Mesenchymal stem cell (in vitro differentiated cells and primary cell): ENCODE measurements around the gene P3H3.

ENCODE experiments used
- DNase-seq: peaks from one replicate; pipeline ENCODE4 v3.0.0-alpha.2; 2013
- H2AFZ ChIP-seq: one replicate; pipeline ENCODE4 v1.6.1; 2013; ENCODE audit warnings: low read depth, mild to moderate bottlenecking, control low read depth, inconsistent platforms, low read length, moderate library complexity
- H2AK5ac ChIP-seq: 2 replicates; pipeline ENCODE4 v1.6.1; 2013; ENCODE audit warnings: low read length, moderate library complexity, mild to moderate bottlenecking, inconsistent platforms; ENCODE audit not compliant: severe bottlenecking
- H2BK120ac ChIP-seq: one replicate; pipeline ENCODE4 v1.6.1; 2013; ENCODE audit warnings: low read depth, mild to moderate bottlenecking, inconsistent platforms, low read length, moderate library complexity
- H2BK12ac ChIP-seq, 2 experiments: one replicate each; pipeline ENCODE4 v1.6.1; 2013; ENCODE audit warnings: inconsistent platforms in 2 of 2, low read length in 2 of 2, mild to moderate bottlenecking in 2 of 2, moderate library complexity in 2 of 2, control low read depth in 1 of 2
- H2BK15ac ChIP-seq: one replicate; pipeline ENCODE4 v1.6.1; 2013; ENCODE audit warnings: mild to moderate bottlenecking, low read depth, inconsistent platforms; ENCODE audit not compliant: poor library complexity, severe bottlenecking
- H2BK5ac ChIP-seq: 2 replicates; pipeline ENCODE4 v1.6.1; 2013; ENCODE audit warnings: low read depth, mild to moderate bottlenecking, low read length, control low read depth, inconsistent platforms; ENCODE audit not compliant: poor library complexity, severe bottlenecking
- H3K14ac ChIP-seq, 2 experiments: one replicate each; pipeline ENCODE4 v1.6.1; 2013; ENCODE audit warnings: inconsistent platforms in 2 of 2, low read length in 2 of 2, control low read depth in 1 of 2, mild to moderate bottlenecking in 1 of 2, moderate library complexity in 1 of 2
- H3K18ac ChIP-seq, 2 experiments: one replicate each; pipeline ENCODE4 v1.6.1; 2013; ENCODE audit warnings: inconsistent platforms in 2 of 2, low read length in 2 of 2, control low read depth in 1 of 2, low read depth in 1 of 2, mild to moderate bottlenecking in 1 of 2
- H3K23ac ChIP-seq, 2 experiments: one replicate each; pipeline ENCODE4 v1.6.1; 2013; ENCODE audit warnings: inconsistent platforms in 2 of 2, low read length in 2 of 2, mild to moderate bottlenecking in 2 of 2, moderate library complexity in 2 of 2, control low read depth in 1 of 2
- H3K27ac ChIP-seq: 2 replicates; pipeline ENCODE4 v1.5.1; 2013; ENCODE audit warnings: mild to moderate bottlenecking, moderate library complexity, low read length, control low read depth, inconsistent platforms; ENCODE audit not compliant: poor library complexity, severe bottlenecking
- H3K27me3 ChIP-seq, 2 experiments: 2 replicates each; pipeline versions ENCODE4 v1.6.1 to v1.7.0; 2013; ENCODE audit warnings: low read length in 2 of 2, mild to moderate bottlenecking in 2 of 2, moderate library complexity in 2 of 2, control low read depth in 1 of 2, inconsistent platforms in 1 of 2; ENCODE audit not compliant: control insufficient read depth in 1 of 2, insufficient read depth in 1 of 2
- H3K36me3 ChIP-seq, 2 experiments: 2 replicates each; pipeline versions ENCODE4 v1.6.1 to v1.7.0; 2013; ENCODE audit warnings: low read length in 2 of 2, control low read depth in 1 of 2, inconsistent platforms in 1 of 2, low read depth in 1 of 2, mild to moderate bottlenecking in 1 of 2; ENCODE audit not compliant: insufficient read depth in 2 of 2, control insufficient read depth in 1 of 2
- H3K4ac ChIP-seq, 2 experiments: one replicate each; pipeline ENCODE4 v1.6.1; 2013; ENCODE audit warnings: inconsistent platforms in 2 of 2, low read length in 2 of 2, mild to moderate bottlenecking in 2 of 2, moderate library complexity in 2 of 2, control low read depth in 1 of 2, low read depth in 1 of 2
- H3K4me1 ChIP-seq: 2 replicates; pipeline ENCODE4 v1.6.1; 2013; ENCODE audit warnings: low read depth, low read length, control low read depth; ENCODE audit not compliant: control insufficient read depth, insufficient read depth
- H3K4me2 ChIP-seq: 2 replicates; pipeline ENCODE4 v1.6.1; 2013; ENCODE audit warnings: low read length, mild to moderate bottlenecking, inconsistent platforms; ENCODE audit not compliant: poor library complexity, severe bottlenecking
- H3K4me3 ChIP-seq, 2 experiments: 2 replicates each; pipeline versions ENCODE4 v1.5.1 to v1.7.0; 2013; ENCODE audit warnings: low read length in 2 of 2, mild to moderate bottlenecking in 2 of 2, control low read depth in 1 of 2, low read depth in 1 of 2; ENCODE audit not compliant: insufficient read depth in 1 of 2
- H3K79me1 ChIP-seq: replicated peaks from 2 replicates; pipeline ENCODE4 v1.6.1; 2013; ENCODE audit warnings: mild to moderate bottlenecking, control low read depth, low read length, inconsistent platforms; ENCODE audit not compliant: poor library complexity, severe bottlenecking
- H3K9ac ChIP-seq: 2 replicates; pipeline ENCODE4 v1.7.0; 2013; ENCODE audit warnings: mild to moderate bottlenecking, low read length, moderate library complexity
- H3K9me3 ChIP-seq: 2 replicates; pipeline ENCODE4 v1.7.0; 2013; ENCODE audit warnings: mild to moderate bottlenecking, low read length; ENCODE audit not compliant: control insufficient read depth
- H4K8ac ChIP-seq: one replicate; pipeline ENCODE4 v1.6.1; 2013; ENCODE audit warnings: inconsistent platforms, mild to moderate bottlenecking, low read length, moderate library complexity
- H4K91ac ChIP-seq: one replicate; pipeline ENCODE4 v1.6.1; 2013; ENCODE audit warnings: mild to moderate bottlenecking, low read length, inconsistent platforms
- WGBS: methylation state at CpG from one replicate; pipeline ENCODE4 v1.1.7; 2013; ENCODE audit warnings: mixed read lengths; 5-methylcytosine and 5-hydroxymethylcytosine counted together

P3H3 gene

DNA sequence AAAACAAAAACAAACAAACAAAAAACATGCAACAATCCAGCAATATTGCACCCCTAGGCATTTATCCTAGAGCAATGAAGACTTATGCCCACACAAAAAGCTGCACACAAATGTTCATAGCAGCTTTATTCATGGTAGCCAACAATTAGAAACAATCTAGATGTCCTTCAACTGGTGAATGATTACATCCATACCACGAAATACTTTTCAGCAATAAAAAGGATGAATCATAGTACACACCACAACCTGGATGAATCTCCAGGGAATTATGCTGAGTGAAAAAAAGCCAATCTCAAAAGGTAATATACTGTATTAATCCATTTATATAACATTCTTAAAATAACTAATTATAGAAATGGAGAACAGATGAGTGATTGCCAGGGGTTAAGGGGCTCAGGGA is 21.0 kb upstream of the P3H3 start:
- no peaks in the 10 kb centered on the region for H3K4me1 ChIP-seq
- DNase-seq: no peak
- 20% methylated on average over 1 of the region's 1 CpG for WGBS

DNA sequence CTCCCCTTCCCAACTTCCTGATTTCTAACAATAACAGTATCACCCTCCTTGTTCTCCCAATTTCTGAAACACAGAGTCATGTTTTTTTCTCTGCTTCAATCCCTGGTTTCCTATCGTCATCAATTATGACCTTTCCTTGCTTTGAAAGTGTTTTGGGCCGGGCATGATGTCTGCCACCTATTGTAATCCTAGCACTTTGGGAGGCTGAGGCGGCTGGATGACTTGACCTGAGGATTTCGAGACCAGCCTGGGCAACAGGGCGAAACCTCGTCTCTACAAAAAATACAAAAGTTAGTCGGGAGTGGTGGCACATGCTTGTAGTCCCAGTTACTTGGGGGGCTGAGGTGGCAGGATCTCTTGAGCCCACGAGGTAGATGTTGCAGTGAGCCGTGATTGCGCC is 19.2 kb upstream of the P3H3 start:
- no peak overlapping the region for H2BK12ac ChIP-seq
- no peak overlapping the region for H3K4me2 ChIP-seq
- H3K27me3 ChIP-seq: peaks cover 4 to 28% of the 10 kb centered on the region in 2 experiments
- H2BK5ac ChIP-seq: no peak overlapping the region
- no peak overlapping the region for H3K14ac ChIP-seq
- no peak overlapping the region for H4K91ac ChIP-seq
- DNase-seq: no peak
- H3K4me3 ChIP-seq: no peak overlapping the region
- H2BK15ac ChIP-seq: no peak overlapping the region
- H3K27ac ChIP-seq: no peak overlapping the region
- no peak overlapping the region for H3K18ac ChIP-seq
- H2AFZ ChIP-seq: no peak overlapping the region
- no peak overlapping the region for H3K4ac ChIP-seq
- H2BK120ac ChIP-seq: no peak overlapping the region
- no peaks in the 10 kb centered on the region for H3K36me3 ChIP-seq
- no peak overlapping the region for H2AK5ac ChIP-seq
- no peak overlapping the region for H3K9ac ChIP-seq
- H3K4me1 ChIP-seq: no peaks in the 10 kb centered on the region
- H3K9me3 ChIP-seq: no peaks in the 10 kb centered on the region
- no peak overlapping the region for H3K23ac ChIP-seq
- no peaks in the 10 kb centered on the region for H3K79me1 ChIP-seq
- WGBS: 82% methylated on average over 10 of the region's 10 CpGs
- no peak overlapping the region for H4K8ac ChIP-seq

More for the DNA sequence above, 21.0 kb upstream of the P3H3 start:
- Histone ChIP-seq H3K18ac (no peak overlapping the region), H2BK5ac (no peak overlapping the region), H3K4me2 (no peak overlapping the region), H4K91ac (no peak overlapping the region), H3K36me3 (no peaks in the 10 kb centered on the region), H3K14ac (no peak overlapping the region), H3K23ac (no peak overlapping the region), H4K8ac (no peak overlapping the region), H2BK120ac (no peak overlapping the region), H3K4ac (no peak overlapping the region), H2AK5ac (no peak overlapping the region), H3K4me3 (no peak overlapping the region), H3K9me3 (no peaks in the 10 kb centered on the region), H3K79me1 (no peaks in the 10 kb centered on the region), H3K27me3 (peaks cover 0 to 16% of the 10 kb centered on the region in 2 experiments), H3K27ac (no peak overlapping the region), H2AFZ (no peak overlapping the region), H2BK12ac (no peak overlapping the region), H3K9ac (no peak overlapping the region), H2BK15ac (no peak overlapping the region)

DNA sequence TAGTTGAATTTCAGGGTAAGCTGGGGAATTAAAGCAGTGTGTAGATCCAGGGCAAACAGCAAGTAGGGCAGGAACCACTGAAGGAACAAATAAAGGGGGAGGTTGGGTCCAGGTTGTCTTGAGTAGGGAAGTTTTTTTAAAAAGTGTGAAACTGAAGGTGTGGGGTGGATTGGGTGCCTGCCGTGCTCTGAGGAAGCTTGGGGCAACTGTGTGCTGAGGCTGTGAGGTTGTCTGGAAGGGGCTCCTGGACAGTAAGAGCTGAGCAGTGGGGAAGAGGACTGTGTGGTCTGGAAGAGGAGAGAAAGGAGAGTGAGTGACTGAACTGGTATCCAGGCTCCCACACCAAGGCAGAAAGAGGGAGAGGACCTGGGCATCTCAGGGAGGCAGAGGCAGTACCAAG is 17.4 kb upstream of the P3H3 start:
- Histone ChIP-seq H3K9ac (no peak overlapping the region), H2AK5ac (no peak overlapping the region), H3K4me3 (no peak overlapping the region), H3K4ac (no peak overlapping the region), H4K91ac (no peak overlapping the region), H2BK120ac (no peak overlapping the region), H2BK5ac (no peak overlapping the region), H2AFZ (no peak overlapping the region), H2BK15ac (no peak overlapping the region), H3K27me3 (peaks cover 20 to 45% of the 10 kb centered on the region in 2 experiments), H4K8ac (no peak overlapping the region), H3K36me3 (no peaks in the 10 kb centered on the region), H3K79me1 (no peaks in the 10 kb centered on the region), H2BK12ac (no peak overlapping the region), H3K27ac (no peak overlapping the region), H3K14ac (no peak overlapping the region), H3K18ac (no peak overlapping the region), H3K9me3 (no peaks in the 10 kb centered on the region), H3K4me2 (no peak overlapping the region), H3K4me1 (no peaks in the 10 kb centered on the region), H3K23ac (no peak overlapping the region)
- 81% methylated on average over 1 of the region's 1 CpG for WGBS
- no peak for DNase-seq

DNA sequence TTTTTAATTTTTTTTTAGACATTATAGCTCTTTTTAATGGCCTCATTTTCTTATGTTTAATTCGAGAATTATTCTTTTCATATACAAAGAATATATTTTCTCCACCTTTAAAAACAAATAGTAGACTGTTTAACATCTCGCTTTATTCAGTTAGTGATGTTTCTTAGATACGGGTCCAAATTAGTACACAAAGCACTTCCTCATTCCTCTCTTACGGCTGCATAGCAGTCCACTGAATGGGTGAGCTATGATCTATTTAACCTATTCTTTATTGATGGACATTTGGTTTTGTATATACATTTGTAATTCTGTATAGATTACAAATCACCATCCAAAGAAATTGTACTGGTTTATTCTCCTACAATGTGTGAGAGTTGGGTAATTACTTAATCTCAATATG is 14.8 kb upstream of the P3H3 start:
- Histone ChIP-seq H3K18ac (no peak overlapping the region), H3K27me3 (peaks cover 26 to 59% of the 10 kb centered on the region in 2 experiments), H3K36me3 (no peaks in the 10 kb centered on the region), H3K9ac (no peak overlapping the region), H3K79me1 (no peaks in the 10 kb centered on the region), H3K9me3 (no peaks in the 10 kb centered on the region), H3K4me3 (no peak overlapping the region), H2AFZ (no peak overlapping the region), H3K14ac (no peak overlapping the region), H4K8ac (no peak overlapping the region), H3K27ac (no peak overlapping the region), H3K23ac (no peak overlapping the region), H4K91ac (no peak overlapping the region), H2BK12ac (no peak overlapping the region), H2BK15ac (no peak overlapping the region), H3K4me1 (peaks cover 2% of the 10 kb centered on the region), H2BK120ac (no peak overlapping the region), H3K4ac (no peak overlapping the region), H2BK5ac (no peak overlapping the region), H3K4me2 (no peak overlapping the region), H2AK5ac (no peak overlapping the region)
- 100% methylated on average over 1 of the region's 4 CpGs for WGBS
- DNase-seq: no peak
